ENCODE data around the gene MAPKAP1.

- TF ChIP-seq CTCF (IDR thresholded peaks at IDR 0.05): no peak
- TF ChIP-seq ZFX (IDR thresholded peaks at IDR 0.05; ENCODE audit: borderline replicate concordance): no peak
Observed at GRCh38 chr9:125755340-125755739, 48.3 kb upstream of the MAPKAP1 start.

Data from 22Rv1 (cell line).